WTC11 (cell line): ENCODE measurements around the gene SLC12A8. TPM values are rescaled to one million over a fixed set of nuclear protein-coding genes. Genes with fewer than 3 reads are reported as not detected.
A peak's percentile ranks its signal among the peaks of the same experiment; 100 is the strongest.

Experiments used
- ATAC-seq: fragments of 200-7000 bp; cut with Tn5 transposase; 2 replicates; pipeline ENCODE4 v1.10.0; 2021; ENCODE audit warnings: mild to moderate bottlenecking, moderate library complexity
- CTCF ChIA-PET: fragments of 300-600 bp; sonication (Branson Sonifier 250); formaldehyde crosslinking; loops from one replicate; lab custom pipeline; 2021; ENCODE audit warnings: antibody characterized with exemption; lab: Charles Lee
- POLR2A ChIA-PET: fragments of 350-600 bp; sonication (Branson Sonifier 250); formaldehyde crosslinking; loops from one replicate; lab custom pipeline; 2021; ENCODE audit warnings: antibody characterized with exemption; lab: Charles Lee
- DNase-seq: peaks from one replicate; pipeline ENCODE4 v3.0.0; 2021; ENCODE audit warnings: low spot score
- H3K27ac Mint-ChIP-seq: 2 replicates; pipeline ENCODE4 v1.8.0; 2021; ENCODE audit warnings: mixed read lengths
- H3K27me3 Mint-ChIP-seq: 2 replicates; pipeline ENCODE4 v1.8.0; 2021; ENCODE audit warnings: low read depth, mild to moderate bottlenecking, moderate library complexity, mixed read lengths
- H3K36me3 Mint-ChIP-seq: 2 replicates; pipeline ENCODE4 v1.8.0; 2021; ENCODE audit warnings: mixed read lengths
- H3K4me1 Mint-ChIP-seq: 2 replicates; pipeline ENCODE4 v1.8.0; 2022; ENCODE audit warnings: mixed read lengths
- H3K4me3 Mint-ChIP-seq: 2 replicates; pipeline ENCODE4 v1.8.0; 2021; ENCODE audit warnings: mild to moderate bottlenecking, moderate library complexity, mixed read lengths
- H3K9me3 Mint-ChIP-seq: 2 replicates; pipeline ENCODE4 v1.8.0; 2021; ENCODE audit warnings: mixed read lengths
- ESRRA ChIP-seq: sonication (generic); formaldehyde crosslinking; IDR thresholded peaks from 2 replicates; pipeline ENCODE4 v1.8.1; 2022; ENCODE audit warnings: mild to moderate bottlenecking, missing genetic modification reagents, borderline replicate concordance
- ETV6 ChIP-seq: sonication (generic); formaldehyde crosslinking; IDR thresholded peaks from 2 replicates; pipeline ENCODE4 v1.8.1; 2022; ENCODE audit warnings: mild to moderate bottlenecking, missing genetic modification reagents
- NR1H2 ChIP-seq: sonication (generic); formaldehyde crosslinking; IDR thresholded peaks from 2 replicates; pipeline ENCODE4 v1.9.0; 2021; ENCODE audit warnings: mild to moderate bottlenecking, moderate library complexity, missing genetic modification reagents
- NR2C2 ChIP-seq: sonication (generic); formaldehyde crosslinking; IDR thresholded peaks from 2 replicates; pipeline ENCODE4 v1.8.0; 2022; ENCODE audit warnings: mild to moderate bottlenecking, missing genetic modification reagents
- OVOL2 ChIP-seq: fragments of 250-450 bp; sonication (Bioruptor Pico); IDR thresholded peaks from 2 replicates; pipeline ENCODE4 v1.9.0; 2021; ENCODE audit warnings: mild to moderate bottlenecking, borderline replicate concordance
- SMAD3 ChIP-seq: sonication (generic); formaldehyde crosslinking; IDR thresholded peaks from 2 replicates; pipeline ENCODE4 v1.8.0; 2022; ENCODE audit warnings: missing genetic modification reagents, mild to moderate bottlenecking, borderline replicate concordance
- TEAD1 ChIP-seq: sonication (generic); formaldehyde crosslinking; IDR thresholded peaks from 2 replicates; pipeline ENCODE4 v1.8.0; 2022; ENCODE audit warnings: mild to moderate bottlenecking, missing genetic modification reagents
- USF2 ChIP-seq: sonication (generic); formaldehyde crosslinking; IDR thresholded peaks from 2 replicates; pipeline ENCODE4 v1.8.1; 2023; ENCODE audit warnings: mild to moderate bottlenecking, missing genetic modification reagents, moderate library complexity
- ZNF138 ChIP-seq: sonication (generic); formaldehyde crosslinking; conservative IDR thresholded peaks from 2 replicates; pipeline ENCODE4 v1.8.1; 2022; ENCODE audit warnings: mild to moderate bottlenecking, moderate library complexity, missing genetic modification reagents
- ZNF263 ChIP-seq: sonication (generic); formaldehyde crosslinking; IDR thresholded peaks from 2 replicates; pipeline ENCODE4 v1.8.1; 2022; ENCODE audit warnings: low read depth, mild to moderate bottlenecking, moderate library complexity, missing genetic modification reagents
- ZNF317 ChIP-seq: sonication (generic); formaldehyde crosslinking; IDR thresholded peaks from 2 replicates; pipeline ENCODE4 v1.8.1; 2023; ENCODE audit warnings: low read depth, mild to moderate bottlenecking, moderate library complexity, missing genetic modification reagents, borderline replicate concordance
- ZNF396 ChIP-seq: fragments of 250-450 bp; sonication (Bioruptor Pico); IDR thresholded peaks from 2 replicates; pipeline ENCODE4 v1.8.0; 2021; ENCODE audit warnings: mild to moderate bottlenecking, moderate library complexity, borderline replicate concordance
- ZSCAN18 ChIP-seq: fragments of 250-450 bp; sonication (Bioruptor Pico); IDR thresholded peaks from 2 replicates; pipeline ENCODE4 v2.1.2; 2022; ENCODE audit warnings: mild to moderate bottlenecking, moderate library complexity
- total RNA-seq: library from RNA; stranded (reverse); gene quantifications from 3 replicates; pipeline ENCODE4 v1.2.3, GENCODE V29; 2021
- TF ChIP-seq, protein P1 (sequence below): sonication (generic); formaldehyde crosslinking; IDR thresholded peaks from 2 replicates; pipeline ENCODE4 v1.8.1; 2023; ENCODE audit warnings: mild to moderate bottlenecking, missing genetic modification reagents, borderline replicate concordance
- TF ChIP-seq, protein P2 (sequence below): sonication (generic); formaldehyde crosslinking; IDR thresholded peaks from 2 replicates; pipeline ENCODE4 v1.8.0; 2023; ENCODE audit warnings: missing genetic modification reagents, mild to moderate bottlenecking, borderline replicate concordance
- TF ChIP-seq, protein P3 (sequence below): sonication (generic); formaldehyde crosslinking; conservative IDR thresholded peaks from 2 replicates; pipeline ENCODE4 v1.8.1; 2022; ENCODE audit warnings: mild to moderate bottlenecking, missing genetic modification reagents
- TF ChIP-seq, protein P4 (sequence below): sonication (generic); formaldehyde crosslinking; IDR thresholded peaks from 2 replicates; pipeline ENCODE4 v1.8.1; 2023; ENCODE audit warnings: mild to moderate bottlenecking, missing genetic modification reagents

The SLC12A8 gene
- total RNA-seq, 1 experiment from 2014 or later = 9.1 TPM

GRCh38 chr3:125157183-125157582 is 55.4 kb downstream of the SLC12A8 start:
- no peak for DNase-seq

DNA sequence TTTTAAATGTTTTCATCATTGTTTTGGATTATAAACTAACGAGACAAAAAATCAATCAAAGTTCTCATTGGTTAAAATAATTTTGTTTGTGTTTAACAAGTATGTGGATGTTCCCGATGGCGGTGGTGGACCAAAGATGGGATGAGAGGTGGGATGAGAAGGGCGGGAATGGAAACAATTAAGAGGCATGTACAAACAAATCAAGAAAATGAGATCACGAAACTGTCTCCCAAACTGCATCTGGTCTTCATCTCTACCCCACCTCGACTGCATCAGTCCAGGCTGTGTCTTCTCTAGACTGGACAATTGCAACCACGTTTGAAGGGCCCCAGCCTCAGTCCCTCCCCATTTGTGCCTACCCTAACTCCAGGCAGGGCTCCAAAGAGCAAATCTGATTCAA is 56.1 kb downstream of the SLC12A8 start:
- Mint-ChIP-seq H3K9me3 (no peaks in the 10 kb centered on the region), H3K4me3 (no peak overlapping the region), H3K4me1 (peaks cover 30% of the 10 kb centered on the region), H3K36me3 (no peaks in the 10 kb centered on the region), H3K27ac (no peak overlapping the region), H3K27me3 (no peaks in the 10 kb centered on the region; the same call in 1 of the 2 replicates)
- POLR2A ChIA-PET = no interaction called here
- CTCF ChIA-PET = interaction anchor here (0.6 kb wide), 1 partner anchor 270 kb away, joined by 7 read pairs; no protein-coding TSS in a partner anchor
- DNase-seq = no peak
- ATAC-seq = no peak
- TF ChIP-seq ZNF317 (CRISPR knock-in tag) = no peak
- TF ChIP-seq TEAD1 (CRISPR knock-in tag) = no peak

More at GRCh38 chr3:125157183-125157582, 55.4 kb downstream of the SLC12A8 start:
- ChIA-PET POLR2A (no interaction called here), CTCF (interaction anchor here (0.5 to 1.0 kb wide), 2 partner anchors 162 to 428 kb away, joined by 3 read pairs; no protein-coding TSS in a partner anchor)
- Mint-ChIP-seq H3K4me1 (peaks cover 30% of the 10 kb centered on the region), H3K9me3 (no peaks in the 10 kb centered on the region), H3K4me3 (no peak overlapping the region), H3K27me3 (no peaks in the 10 kb centered on the region; the same call in 1 of the 2 replicates), H3K36me3 (no peaks in the 10 kb centered on the region), H3K27ac (no peak overlapping the region)
- no peak for ATAC-seq
- no peak for TF ChIP-seq ZNF263 (CRISPR knock-in tag)
- TF ChIP-seq SMAD3 (CRISPR knock-in tag) = no peak
- no peak for TF ChIP-seq ZNF396 (CRISPR knock-in tag)
- no peak for TF ChIP-seq NR1H2 (CRISPR knock-in tag)
- TF ChIP-seq OVOL2 (CRISPR knock-in tag) = no peak
- TF ChIP-seq ESRRA = no peak
- TF ChIP-seq, protein P1, sequence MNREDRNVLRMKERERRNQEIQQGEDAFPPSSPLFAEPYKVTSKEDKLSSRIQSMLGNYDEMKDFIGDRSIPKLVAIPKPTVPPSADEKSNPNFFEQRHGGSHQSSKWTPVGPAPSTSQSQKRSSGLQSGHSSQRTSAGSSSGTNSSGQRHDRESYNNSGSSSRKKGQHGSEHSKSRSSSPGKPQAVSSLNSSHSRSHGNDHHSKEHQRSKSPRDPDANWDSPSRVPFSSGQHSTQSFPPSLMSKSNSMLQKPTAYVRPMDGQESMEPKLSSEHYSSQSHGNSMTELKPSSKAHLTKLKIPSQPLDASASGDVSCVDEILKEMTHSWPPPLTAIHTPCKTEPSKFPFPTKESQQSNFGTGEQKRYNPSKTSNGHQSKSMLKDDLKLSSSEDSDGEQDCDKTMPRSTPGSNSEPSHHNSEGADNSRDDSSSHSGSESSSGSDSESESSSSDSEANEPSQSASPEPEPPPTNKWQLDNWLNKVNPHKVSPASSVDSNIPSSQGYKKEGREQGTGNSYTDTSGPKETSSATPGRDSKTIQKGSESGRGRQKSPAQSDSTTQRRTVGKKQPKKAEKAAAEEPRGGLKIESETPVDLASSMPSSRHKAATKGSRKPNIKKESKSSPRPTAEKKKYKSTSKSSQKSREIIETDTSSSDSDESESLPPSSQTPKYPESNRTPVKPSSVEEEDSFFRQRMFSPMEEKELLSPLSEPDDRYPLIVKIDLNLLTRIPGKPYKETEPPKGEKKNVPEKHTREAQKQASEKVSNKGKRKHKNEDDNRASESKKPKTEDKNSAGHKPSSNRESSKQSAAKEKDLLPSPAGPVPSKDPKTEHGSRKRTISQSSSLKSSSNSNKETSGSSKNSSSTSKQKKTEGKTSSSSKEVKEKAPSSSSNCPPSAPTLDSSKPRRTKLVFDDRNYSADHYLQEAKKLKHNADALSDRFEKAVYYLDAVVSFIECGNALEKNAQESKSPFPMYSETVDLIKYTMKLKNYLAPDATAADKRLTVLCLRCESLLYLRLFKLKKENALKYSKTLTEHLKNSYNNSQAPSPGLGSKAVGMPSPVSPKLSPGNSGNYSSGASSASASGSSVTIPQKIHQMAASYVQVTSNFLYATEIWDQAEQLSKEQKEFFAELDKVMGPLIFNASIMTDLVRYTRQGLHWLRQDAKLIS = no peak
- TF ChIP-seq NR2C2 (CRISPR knock-in tag) = no peak
- TF ChIP-seq ZNF138 (CRISPR knock-in tag) = no peak
- TF ChIP-seq, protein P2, sequence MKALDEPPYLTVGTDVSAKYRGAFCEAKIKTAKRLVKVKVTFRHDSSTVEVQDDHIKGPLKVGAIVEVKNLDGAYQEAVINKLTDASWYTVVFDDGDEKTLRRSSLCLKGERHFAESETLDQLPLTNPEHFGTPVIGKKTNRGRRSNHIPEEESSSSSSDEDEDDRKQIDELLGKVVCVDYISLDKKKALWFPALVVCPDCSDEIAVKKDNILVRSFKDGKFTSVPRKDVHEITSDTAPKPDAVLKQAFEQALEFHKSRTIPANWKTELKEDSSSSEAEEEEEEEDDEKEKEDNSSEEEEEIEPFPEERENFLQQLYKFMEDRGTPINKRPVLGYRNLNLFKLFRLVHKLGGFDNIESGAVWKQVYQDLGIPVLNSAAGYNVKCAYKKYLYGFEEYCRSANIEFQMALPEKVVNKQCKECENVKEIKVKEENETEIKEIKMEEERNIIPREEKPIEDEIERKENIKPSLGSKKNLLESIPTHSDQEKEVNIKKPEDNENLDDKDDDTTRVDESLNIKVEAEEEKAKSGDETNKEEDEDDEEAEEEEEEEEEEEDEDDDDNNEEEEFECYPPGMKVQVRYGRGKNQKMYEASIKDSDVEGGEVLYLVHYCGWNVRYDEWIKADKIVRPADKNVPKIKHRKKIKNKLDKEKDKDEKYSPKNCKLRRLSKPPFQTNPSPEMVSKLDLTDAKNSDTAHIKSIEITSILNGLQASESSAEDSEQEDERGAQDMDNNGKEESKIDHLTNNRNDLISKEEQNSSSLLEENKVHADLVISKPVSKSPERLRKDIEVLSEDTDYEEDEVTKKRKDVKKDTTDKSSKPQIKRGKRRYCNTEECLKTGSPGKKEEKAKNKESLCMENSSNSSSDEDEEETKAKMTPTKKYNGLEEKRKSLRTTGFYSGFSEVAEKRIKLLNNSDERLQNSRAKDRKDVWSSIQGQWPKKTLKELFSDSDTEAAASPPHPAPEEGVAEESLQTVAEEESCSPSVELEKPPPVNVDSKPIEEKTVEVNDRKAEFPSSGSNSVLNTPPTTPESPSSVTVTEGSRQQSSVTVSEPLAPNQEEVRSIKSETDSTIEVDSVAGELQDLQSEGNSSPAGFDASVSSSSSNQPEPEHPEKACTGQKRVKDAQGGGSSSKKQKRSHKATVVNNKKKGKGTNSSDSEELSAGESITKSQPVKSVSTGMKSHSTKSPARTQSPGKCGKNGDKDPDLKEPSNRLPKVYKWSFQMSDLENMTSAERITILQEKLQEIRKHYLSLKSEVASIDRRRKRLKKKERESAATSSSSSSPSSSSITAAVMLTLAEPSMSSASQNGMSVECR = no peak

- Mint-ChIP-seq H3K4me1 (peaks cover 34% of the 10 kb centered on the region), H3K4me3 (no peak overlapping the region), H3K27me3 (no peaks in the 10 kb centered on the region; the same call in 1 of the 2 replicates), H3K27ac (peak overlapping the region; percentile 78; the same call in 1 of the 2 replicates), H3K9me3 (no peaks in the 10 kb centered on the region; the same call in 1 of the 2 replicates), H3K36me3 (no peaks in the 10 kb centered on the region)
- DNase-seq (no peak), ATAC-seq (no peak)
- POLR2A ChIA-PET = no interaction called here
- TF ChIP-seq ETV6 (no peak), USF2 (CRISPR knock-in tag) (no peak), ZSCAN18 (no peak)
- TF ChIP-seq, protein P3, sequence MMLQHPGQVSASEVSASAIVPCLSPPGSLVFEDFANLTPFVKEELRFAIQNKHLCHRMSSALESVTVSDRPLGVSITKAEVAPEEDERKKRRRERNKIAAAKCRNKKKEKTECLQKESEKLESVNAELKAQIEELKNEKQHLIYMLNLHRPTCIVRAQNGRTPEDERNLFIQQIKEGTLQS (CRISPR knock-in tag) = no peak
- TF ChIP-seq, protein P4, sequence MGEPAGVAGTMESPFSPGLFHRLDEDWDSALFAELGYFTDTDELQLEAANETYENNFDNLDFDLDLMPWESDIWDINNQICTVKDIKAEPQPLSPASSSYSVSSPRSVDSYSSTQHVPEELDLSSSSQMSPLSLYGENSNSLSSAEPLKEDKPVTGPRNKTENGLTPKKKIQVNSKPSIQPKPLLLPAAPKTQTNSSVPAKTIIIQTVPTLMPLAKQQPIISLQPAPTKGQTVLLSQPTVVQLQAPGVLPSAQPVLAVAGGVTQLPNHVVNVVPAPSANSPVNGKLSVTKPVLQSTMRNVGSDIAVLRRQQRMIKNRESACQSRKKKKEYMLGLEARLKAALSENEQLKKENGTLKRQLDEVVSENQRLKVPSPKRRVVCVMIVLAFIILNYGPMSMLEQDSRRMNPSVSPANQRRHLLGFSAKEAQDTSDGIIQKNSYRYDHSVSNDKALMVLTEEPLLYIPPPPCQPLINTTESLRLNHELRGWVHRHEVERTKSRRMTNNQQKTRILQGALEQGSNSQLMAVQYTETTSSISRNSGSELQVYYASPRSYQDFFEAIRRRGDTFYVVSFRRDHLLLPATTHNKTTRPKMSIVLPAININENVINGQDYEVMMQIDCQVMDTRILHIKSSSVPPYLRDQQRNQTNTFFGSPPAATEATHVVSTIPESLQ (CRISPR knock-in tag) = no peak
- CTCF ChIA-PET = interaction anchor here (0.8 to 1.0 kb wide), 2 partner anchors 11 to 220 kb away, joined by 3 read pairs; partner anchors contain the start of gene MUC13
These were observed 57.7 kb downstream of the SLC12A8 start for GRCh38 chr3:125154800-125155269.
